Transverse colon (tissue), 4 donors: ENCODE measurements around the gene NUS1.

Experiments used
- CTCF ChIP-seq, 5 experiments: fragments of 200-600 bp in 3 of 5; fragments of 450-650 bp in 2 of 5; sonication (generic) in 3 of 5; IDR thresholded peaks; 1 replicate in 2 of 5; 2 replicates in 3 of 5; pipeline ENCODE4 v1.5.1; 2016 to 2017; ENCODE audit warnings: antibody characterized with exemption in 5 of 5, inconsistent platforms in 3 of 5, mild to moderate bottlenecking in 2 of 5, moderate library complexity in 1 of 5
- EP300 ChIP-seq: sonication (generic); formaldehyde crosslinking; IDR thresholded peaks from one replicate; pipeline ENCODE4 v1.6.1; 2017; ENCODE audit warnings: antibody characterized with exemption, low read depth
- POLR2A ChIP-seq: fragments of 450-650 bp; IDR thresholded peaks from one replicate; pipeline ENCODE4 v1.6.1; 2016; ENCODE audit warnings: antibody characterized with exemption, mild to moderate bottlenecking, moderate library complexity
- POLR2AphosphoS5 ChIP-seq, 3 donors: sonication (generic); formaldehyde crosslinking; IDR thresholded peaks; one replicate each; pipeline ENCODE4 v1.6.1; 2016; ENCODE audit warnings: antibody characterized with exemption in 3 of 3

GRCh38 chr6:117728626-117729025 lies 53.4 kb downstream of the NUS1 start:
- TF ChIP-seq CTCF (IDR thresholded peaks at IDR 0.05): no peak
- TF ChIP-seq EP300: no peak
- no peak for TF ChIP-seq POLR2A
- no peak for TF ChIP-seq POLR2AphosphoS5 (IDR thresholded peaks at IDR 0.05)
